A204.1 (cell line): Measurements from ENCODE around the gene ANKRD13D.

Experiments used
- FAIRE-seq: peaks from 2 replicates; lab custom pipeline; 2012; peaks lifted over from hg19 to GRCh38; lab: Jason Lieb, UNC

The ANKRD13D gene

DNA sequence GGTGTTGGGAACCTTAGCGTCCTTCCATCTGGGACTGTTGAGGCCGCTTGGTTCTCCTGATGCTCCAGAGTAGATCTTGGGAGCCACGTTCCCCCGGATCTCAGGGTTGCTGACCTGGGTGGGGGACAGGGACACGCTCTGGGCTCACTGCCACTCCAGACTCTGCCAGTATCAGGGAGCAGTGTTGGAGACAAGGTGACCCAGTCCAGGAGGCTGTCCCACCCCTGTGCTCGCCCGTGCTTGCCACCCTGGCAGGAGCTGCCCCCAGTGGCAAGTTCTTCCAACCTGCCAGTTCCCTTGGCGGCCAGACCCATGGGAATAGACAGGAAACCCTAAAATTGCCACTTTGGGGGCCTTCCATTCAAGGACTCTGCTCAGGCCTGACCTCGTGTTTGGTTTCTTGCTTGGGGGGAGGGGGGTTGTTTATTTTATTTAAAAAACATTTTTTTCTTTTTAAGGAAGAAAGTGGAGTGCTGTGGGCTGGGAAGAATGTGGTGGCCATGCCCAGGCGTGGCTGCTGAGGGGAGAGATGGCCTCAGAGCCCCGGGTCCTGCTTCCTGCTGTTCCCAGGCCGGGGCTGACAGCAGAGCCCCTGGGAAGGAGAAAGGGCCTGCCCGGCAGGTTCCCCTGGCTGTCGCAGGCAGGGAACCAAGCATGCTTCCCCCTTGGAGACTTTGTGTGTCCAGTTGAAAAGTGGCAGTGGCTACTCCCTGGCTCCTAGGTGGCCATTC, 15.7 kb upstream of the ANKRD13D start:
- no peak for FAIRE-seq

DNA sequence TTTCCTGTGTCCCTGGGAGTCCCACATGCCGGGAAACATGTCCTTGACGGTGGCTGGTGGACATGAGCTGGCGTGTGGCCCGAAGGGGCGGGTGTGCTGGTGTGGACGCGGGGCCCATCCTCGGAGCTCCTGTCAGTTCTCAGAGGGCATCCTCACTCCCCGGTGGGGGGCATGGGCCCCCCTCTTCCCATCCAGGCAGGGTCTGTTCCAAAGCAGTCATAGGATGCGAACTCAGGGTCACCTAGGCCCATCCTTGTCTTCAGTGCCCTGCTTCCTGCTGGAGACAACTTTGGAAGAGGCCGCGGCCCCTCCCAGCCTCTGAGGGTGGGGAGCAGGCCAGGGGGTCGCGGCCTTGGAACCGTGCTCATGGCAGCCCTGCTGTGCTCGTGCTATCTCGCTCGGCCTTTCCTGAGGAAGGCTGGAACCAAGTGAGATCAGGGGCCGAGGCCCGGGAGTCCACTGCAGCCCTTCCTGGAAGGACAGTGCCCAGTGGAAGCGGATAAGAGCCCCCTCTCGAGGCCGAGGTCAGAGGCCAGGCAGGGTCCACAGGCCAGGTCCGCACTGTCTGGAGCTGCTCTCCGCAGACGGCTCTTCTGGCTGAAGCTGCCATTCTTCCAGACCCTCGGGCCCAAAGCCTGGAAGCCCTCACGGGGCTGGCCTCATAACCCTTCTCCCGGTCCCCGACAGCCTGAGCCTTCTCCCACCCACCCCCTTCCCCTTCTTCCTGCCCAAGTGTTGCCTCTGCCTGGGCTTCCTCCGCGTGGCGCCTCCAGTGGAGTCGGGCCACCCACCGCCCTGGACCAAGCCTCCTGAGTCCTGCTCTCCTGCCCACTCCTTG, 14.1 kb upstream of the ANKRD13D start:
- FAIRE-seq, result no peak

DNA sequence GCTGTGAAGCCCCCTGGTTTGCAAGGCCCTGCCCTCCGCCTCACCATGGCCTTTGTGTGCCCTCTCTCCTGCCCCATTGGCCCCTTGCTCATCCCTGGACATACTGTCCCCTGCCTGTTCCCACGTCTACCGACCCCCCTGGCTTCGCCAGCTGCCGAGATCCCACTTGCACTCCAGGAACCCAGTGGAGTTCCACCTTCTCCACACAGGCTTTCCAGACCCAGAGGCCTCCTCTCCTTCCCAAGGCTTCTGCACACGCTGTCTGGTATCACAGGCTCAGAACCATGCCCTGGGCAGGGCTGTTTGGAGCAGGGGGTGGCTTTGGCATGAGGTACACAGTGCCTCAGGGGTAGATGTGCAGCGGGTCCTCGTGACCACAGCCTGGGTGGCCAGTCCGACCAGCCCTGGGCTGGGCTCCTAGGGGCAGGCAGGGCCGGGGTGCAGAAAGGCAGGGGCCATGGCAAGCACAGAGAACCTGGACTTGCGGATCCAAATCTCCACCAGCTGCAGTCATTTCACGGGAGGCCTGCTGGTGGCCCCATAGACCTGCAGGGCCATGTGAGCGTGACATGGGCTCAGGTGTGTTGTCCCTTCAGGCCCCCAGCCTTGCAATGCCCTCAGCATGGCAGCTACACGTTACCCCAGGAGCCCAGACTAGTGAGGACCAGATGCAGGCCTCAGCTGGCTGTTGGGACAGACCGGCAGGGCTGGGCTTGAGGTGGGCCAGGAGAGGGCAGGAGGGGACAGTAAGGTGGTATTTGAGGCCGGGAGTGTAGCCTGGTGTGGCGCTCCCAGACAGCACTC, 13.3 kb upstream of the ANKRD13D start:
- no peak for FAIRE-seq

DNA sequence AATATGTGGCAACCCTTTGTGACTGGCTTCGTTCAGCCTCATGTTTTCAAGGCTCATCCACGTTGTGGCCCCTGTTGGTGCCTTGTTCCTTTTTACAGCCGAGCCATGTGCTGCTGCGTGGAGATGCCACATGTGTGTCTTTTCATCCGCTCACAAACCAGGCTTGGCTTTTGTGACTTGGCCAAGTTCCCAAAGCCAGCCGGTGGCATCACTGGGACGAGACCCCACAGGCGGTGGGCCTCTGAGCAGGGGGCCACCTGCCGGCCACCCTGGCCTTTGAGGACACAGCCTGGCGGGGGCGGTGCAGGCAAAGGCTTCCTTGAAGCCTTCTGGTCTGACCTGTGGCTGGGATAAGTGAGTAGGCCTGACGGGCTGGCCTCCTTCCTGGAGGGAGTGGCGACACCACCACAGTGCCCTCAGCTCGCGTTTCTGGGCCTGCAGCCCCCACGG, 12.3 kb upstream of the ANKRD13D start:
- no peak for FAIRE-seq

DNA sequence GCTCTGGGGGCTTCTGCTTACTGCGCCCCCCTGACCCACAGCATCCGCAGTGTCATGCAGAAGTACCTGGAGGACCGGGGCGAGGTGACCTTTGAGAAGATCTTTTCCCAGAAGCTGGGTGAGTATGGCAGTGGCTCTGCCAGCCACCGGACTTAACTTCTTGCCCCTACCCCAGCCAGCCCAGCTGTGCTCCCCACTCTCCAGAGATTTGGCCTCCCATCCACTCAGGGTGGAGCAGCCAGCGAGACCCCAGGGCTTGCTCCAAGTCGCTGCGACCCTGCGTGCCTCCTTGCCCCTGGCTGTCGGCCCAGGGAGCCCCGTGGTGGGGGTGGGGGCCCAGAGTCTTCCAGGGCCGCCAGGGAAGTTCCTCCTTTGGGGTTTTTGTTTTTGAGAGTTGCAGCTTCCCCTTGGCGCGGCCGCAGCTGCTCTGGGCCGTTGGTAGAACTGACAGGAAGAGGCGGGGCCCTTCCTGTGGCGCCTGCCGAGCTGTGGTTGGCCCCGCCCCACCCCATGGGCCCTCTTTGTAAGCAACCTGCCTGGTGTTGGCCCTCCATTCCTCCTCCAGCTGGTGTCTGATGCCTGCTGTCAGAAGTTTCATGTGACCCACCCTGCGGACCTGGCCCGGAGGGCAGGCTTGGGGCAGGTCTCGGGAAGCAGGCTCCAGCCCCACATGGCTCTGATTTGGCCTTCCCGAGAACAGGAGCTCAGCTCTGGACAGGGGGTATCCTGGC, 11.7 kb upstream of the ANKRD13D start:
- FAIRE-seq, result no peak

DNA sequence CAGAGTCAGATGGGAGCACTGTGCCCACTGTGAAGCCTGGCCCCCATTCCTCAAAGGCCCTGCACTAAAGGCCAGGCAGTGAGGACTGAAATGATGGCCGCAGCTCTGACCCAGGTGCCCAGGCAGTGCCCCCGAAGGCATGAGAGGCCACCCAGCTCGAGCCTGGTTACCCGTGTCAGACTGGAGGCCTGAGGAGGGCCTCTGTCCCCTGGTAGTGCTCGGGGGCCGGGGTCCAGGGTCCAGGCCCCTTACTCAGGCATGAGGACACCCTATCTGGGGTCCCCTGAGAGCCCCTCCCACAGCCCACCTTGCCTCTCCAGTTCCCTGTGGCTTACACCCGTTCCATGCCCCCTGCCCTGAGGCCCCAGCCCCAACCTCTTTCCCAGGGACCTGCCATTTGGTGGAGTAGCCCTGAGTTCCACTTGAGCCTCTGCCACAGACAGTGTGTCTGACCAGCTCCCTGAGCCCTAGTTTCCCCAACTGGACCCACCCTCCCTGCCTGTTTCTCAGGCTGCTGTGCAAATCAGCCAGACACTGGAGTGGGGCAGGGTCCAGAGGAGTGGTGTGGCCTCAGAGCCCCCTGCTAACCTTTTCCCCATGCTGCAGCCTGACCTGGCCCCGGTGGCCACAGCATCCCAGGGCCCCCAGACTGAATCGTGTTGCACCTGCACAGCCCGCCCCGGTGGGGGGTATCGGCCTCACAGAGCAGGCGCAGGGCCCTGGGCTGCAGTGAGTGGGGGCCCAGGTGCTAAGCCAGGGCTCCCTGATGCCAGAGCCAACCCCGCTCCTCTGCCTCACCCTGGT, 10.8 kb upstream of the ANKRD13D start:
- no peak for FAIRE-seq

DNA sequence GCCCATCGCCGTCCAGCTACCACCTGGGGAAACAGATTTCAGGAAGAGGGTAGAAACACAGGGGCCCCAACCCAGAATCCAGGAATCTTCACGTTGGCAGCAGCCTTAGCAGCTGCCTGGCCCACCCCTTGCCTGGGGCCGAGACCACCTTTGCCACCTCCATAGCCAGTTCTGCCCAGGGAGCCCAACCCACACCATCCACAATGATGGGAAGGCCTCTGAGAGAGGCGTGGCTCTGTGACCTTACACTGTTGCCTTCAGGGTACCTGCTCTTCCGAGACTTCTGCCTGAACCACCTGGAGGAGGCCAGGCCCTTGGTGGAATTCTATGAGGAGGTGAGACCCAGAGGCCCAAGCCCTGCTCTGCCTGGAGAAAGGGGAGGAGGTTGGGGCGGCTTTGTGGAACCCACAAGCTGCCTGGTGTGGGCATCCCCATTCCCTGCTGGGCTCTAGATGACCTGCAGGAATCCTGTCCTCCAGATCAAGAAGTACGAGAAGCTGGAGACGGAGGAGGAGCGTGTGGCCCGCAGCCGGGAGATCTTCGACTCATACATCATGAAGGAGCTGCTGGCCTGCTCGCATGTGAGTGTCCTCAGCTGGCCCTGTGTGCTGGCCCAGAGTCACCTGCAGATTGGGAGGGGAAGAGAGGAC, 10.0 kb upstream of the ANKRD13D start:
- FAIRE-seq, result no peak

DNA sequence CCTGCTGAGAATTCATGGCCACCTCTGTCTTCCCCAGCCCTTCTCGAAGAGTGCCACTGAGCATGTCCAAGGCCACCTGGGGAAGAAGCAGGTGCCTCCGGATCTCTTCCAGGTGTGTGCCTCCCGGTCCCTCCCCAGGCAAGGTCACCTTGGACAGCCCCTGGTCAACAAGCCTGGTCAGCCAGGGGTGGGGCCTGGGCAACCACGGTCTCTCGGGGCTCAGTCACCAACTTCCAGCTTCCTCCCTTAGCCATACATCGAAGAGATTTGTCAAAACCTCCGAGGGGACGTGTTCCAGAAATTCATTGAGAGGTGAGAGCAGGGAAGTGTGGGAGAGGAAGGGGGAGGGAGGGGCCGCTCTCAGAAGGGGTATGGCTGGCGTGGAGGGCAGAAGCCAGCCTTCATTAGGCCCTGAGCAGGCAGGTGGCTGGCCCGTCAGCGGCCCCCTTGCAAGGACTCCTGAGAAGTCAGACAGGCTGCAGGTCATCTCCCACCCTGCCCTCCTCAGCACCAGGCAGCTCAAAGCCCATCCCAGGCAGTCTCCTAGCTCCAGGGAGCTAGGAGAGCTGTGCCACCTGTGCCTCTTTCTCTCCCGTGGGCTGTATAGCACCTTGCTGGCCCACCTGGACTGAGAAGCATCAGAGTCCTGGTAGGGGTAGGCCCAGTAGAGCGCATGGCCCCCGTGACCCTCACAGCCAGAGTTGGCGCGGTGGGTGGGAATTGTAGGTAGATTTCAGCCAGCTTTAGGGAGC, 9.3 kb upstream of the ANKRD13D start:
- no peak for FAIRE-seq

DNA sequence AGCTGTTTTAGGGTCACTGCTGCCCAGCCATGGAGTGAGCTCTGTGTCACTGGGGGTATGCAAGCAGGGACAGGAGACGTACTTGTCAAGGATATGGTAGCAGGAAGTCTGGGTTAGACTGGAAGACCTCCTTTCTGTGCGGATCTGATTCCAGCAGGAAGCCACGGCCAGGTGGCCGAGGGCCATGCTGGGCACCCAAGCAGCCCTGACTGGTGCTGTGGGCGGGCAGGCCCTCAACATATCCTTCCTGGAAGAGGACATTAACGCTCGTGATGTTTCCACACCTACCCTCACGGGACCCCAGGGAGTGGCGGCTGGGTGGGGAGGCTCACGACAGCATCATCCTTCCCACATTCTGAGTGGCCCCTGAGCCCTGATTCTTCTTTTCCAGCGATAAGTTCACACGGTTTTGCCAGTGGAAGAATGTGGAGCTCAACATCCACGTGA, 8.7 kb upstream of the ANKRD13D start:
- no peak for FAIRE-seq

DNA sequence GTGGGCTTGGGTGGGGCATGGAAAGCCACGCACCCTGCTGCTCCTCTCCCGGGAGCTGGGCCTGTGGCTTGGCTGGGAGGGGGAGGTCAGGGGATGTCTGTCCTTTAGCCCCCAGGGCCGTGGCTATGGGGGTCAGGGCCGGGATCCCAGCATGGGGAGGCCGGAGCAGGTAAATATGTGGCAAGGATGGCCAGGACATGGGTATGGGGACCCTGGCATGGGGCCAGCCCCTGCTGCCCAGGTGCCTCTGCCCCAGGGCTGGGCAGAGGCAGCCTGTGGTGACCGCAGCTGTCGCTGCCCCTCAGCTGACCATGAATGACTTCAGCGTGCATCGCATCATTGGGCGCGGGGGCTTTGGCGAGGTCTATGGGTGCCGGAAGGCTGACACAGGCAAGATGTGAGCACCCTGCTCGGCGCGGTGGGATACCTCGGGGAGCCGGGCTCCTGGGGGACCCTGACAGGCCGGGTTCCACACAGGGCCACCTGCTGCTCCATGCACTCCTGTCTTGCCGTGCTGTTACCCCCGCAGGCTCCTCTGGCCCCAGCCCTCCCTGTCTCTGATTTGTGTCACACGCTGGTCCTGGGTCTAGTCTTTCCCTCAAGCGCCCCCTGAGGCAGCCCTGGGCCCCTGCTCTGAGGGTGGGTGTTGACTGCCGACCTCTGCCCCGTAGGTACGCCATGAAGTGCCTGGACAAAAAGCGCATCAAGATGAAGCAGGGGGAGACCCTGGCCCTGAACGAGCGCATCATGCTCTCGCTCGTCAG, 8.1 kb upstream of the ANKRD13D start:
- FAIRE-seq, result no peak

DNA sequence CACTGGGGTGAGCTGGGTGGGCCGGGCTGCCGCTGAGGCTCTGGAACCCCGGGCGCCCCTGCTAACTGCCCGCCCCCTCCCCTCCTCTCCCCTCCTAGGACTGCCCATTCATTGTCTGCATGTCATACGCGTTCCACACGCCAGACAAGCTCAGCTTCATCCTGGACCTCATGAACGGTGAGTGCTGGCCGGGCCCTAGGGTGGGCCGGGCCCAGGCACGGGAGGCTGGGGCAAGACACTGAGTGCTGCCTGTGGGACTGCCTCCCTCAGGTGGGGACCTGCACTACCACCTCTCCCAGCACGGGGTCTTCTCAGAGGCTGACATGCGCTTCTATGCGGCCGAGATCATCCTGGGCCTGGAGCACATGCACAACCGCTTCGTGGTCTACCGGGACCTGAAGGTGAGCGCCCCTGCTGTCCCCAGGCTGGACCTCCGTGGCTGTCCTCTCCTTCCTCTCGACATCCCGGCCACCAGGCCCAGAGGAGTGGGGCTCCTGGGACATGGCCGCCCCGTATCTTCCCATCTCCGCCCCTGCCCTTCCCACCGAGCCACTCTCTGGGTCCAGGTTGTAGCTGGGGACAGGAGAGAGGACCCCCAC, 7.5 kb upstream of the ANKRD13D start:
- FAIRE-seq, result no peak

DNA sequence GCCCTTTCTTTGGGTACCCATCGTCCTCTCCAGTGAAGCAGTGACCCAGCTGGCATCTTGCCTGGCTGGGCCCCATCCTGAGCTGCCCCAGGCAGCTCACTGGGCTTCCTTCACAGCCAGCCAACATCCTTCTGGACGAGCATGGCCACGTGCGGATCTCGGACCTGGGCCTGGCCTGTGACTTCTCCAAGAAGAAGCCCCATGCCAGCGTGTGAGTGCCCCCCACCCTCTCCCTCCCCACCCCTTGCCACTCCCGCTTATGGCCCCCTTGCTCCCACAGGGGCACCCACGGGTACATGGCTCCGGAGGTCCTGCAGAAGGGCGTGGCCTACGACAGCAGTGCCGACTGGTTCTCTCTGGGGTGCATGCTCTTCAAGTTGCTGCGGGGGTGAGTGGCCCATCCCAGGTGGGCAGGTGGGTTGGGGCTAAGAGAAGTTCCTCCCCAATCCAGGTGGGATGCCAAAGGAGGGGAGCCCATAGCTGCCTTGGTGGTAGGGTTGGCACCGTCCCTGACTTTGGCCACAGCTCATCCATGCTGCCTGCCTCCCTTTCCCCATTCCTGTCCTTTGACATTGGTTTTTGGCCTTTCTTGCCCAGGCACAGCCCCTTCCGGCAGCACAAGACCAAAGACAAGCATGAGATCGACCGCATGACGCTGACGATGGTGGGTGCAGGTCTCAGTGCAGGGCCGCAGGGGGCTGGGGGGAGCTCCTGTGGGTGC, 6.8 kb upstream of the ANKRD13D start:
- no peak for FAIRE-seq

DNA sequence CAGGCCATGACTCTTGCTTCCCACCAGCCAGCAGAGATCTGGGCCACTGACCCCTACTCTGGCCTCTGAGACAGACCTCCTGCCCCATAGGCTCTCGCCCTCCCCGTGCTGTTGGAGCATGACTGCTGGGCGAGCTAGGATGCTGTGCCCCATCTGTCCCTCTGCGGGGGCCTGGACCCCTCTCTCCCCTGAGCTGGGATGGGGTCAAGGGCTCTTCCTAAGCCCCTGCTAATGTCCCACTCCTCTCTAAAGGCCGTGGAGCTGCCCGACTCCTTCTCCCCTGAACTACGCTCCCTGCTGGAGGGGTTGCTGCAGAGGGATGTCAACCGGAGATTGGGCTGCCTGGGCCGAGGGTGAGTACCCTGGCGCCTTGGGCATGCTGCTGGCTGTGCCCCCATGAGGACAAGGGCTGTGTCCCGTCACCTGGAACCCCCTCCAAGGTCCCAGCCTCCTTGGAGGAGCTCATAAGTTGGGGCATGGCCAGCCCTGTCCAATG, 6.2 kb upstream of the ANKRD13D start:
- FAIRE-seq, result no peak

DNA sequence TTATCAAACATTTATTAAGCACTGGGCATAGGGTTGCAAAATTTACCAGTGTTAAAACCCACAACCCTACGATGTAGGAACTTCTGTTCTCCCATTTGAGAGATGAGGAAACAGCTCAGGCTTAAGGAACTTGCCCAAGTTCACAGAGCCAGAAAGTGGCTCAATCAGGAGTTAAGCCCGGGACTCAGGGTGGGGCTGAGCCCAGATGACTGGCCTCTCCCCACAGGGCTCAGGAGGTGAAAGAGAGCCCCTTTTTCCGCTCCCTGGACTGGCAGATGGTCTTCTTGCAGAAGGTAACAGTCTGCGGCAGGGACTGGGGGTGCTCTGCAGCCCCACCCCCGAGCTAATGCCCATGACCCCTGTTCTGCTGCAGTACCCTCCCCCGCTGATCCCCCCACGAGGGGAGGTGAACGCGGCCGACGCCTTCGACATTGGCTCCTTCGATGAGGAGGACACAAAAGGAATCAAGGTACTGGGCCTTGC, 5.6 kb upstream of the ANKRD13D start:
- FAIRE-seq, result no peak

DNA sequence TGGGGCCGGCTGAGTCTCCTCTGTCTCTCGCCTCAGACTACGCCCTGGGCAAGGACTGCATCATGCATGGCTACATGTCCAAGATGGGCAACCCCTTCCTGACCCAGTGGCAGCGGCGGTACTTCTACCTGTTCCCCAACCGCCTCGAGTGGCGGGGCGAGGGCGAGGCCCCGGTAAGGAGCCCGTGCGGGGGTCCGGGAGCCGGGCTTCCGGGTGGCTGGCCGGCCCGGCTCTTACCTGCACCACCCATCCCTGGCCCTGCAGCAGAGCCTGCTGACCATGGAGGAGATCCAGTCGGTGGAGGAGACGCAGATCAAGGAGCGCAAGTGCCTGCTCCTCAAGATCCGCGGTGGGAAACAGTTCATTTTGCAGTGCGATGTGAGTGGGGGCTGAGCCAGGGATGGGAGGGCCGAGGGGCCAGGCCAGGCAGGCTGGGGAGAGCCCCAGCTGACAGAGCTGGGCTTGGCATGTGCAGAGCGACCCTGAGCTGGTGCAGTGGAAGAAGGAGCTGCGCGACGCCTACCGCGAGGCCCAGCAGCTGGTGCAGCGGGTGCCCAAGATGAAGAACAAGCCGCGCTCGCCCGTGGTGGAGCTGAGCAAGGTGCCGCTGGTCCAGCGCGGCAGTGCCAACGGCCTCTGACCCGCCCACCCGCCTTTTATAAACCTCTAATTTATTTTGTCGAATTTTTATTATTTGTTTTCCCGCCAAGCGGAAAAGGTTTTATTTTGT, 4.1 kb upstream of the ANKRD13D start:
- FAIRE-seq, result no peak

DNA sequence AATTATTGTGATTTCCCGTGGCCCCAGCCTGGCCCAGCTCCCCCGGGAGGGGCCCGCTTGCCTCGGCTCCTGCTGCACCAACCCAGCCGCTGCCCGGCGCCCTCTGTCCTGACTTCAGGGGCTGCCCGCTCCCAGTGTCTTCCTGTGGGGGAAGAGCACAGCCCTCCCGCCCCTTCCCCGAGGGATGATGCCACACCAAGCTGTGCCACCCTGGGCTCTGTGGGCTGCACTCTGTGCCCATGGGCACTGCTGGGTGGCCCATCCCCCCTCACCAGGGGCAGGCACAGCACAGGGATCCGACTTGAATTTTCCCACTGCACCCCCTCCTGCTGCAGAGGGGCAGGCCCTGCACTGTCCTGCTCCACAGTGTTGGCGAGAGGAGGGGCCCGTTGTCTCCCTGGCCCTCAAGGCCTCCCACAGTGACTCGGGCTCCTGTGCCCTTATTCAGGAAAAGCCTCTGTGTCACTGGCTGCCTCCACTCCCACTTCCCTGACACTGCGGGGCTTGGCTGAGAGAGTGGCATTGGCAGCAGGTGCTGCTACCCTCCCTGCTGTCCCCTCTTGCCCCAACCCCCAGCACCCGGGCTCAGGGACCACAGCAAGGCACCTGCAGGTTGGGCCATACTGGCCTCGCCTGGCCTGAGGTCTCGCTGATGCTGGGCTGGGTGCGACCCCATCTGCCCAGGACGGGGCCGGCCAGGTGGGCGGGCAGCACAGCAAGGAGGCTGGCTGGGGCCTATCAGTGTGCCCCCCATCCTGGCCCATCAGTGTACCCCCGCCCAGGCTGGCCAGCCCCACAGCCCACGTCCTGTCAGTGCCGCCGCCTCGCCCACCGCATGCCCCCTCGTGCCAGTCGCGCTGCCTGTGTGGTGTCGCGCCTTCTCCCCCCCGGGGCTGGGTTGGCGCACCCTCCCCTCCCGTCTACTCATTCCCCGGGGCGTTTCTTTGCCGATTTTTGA, 3.3 kb upstream of the ANKRD13D start:
- FAIRE-seq, result no peak
